ENCODE data around the gene KRTAP26-1.

- TF ChIP-seq CTCF (IDR thresholded peaks at IDR 0.05) = no peak
- no peak for TF ChIP-seq POLR2AphosphoS5 (IDR thresholded peaks at IDR 0.05)
- no peak for TF ChIP-seq POLR2A (IDR thresholded peaks at IDR 0.05)
These were observed 35.8 kb upstream of the KRTAP26-1 start for GRCh38 chr21:30355906-30356305.
